Measurements from ENCODE around the gene TRPC3.
"Not testable (repeated sequence)": the region's sequence is repeated elsewhere in the genome, so short reads cannot be mapped to it uniquely, and the experiment has no call there.

TRPC3 gene

GRCh38 chr4:121943941-121944340 lies 7.9 kb downstream of the TRPC3 start:
- no peak for DNase-seq

- no peak for DNase-seq
Measured at GRCh38 chr4:121939690-121940089, 12.2 kb downstream of the TRPC3 start.

GRCh38 chr4:121938282-121939092 lies 13.4 kb downstream of the TRPC3 start:
- no peak for DNase-seq

GRCh38 chr4:121936101-121936500 lies 15.8 kb downstream of the TRPC3 start:
- DNase-seq: no peak

GRCh38 chr4:121934635-121935034 lies 17.2 kb downstream of the TRPC3 start:
- no peak for DNase-seq

- no peak for DNase-seq
Measured at GRCh38 chr4:121932212-121932974, 19.5 kb downstream of the TRPC3 start.

- no peak for DNase-seq
Measured at GRCh38 chr4:121930304-121930703, 21.6 kb downstream of the TRPC3 start.

- no peak for DNase-seq
Measured at GRCh38 chr4:121927948-121928347, 23.9 kb downstream of the TRPC3 start.

GRCh38 chr4:121926490-121926889 lies 25.4 kb downstream of the TRPC3 start:
- not testable (repeated sequence) for DNase-seq

GRCh38 chr4:121923306-121923705 lies 28.6 kb downstream of the TRPC3 start:
- DNase-seq: no peak

- no peak for DNase-seq
Measured at GRCh38 chr4:121913667-121914066, 38.2 kb downstream of the TRPC3 start.

- no peak for DNase-seq
Measured at GRCh38 chr4:121908346-121908745, 43.5 kb downstream of the TRPC3 start.

- peak; percentile 48 for DNase-seq
Measured at GRCh38 chr4:121900132-121900983, 51.5 kb downstream of the TRPC3 start.

- no peak for DNase-seq
Measured at GRCh38 chr4:121898150-121898549, 53.7 kb downstream of the TRPC3 start.

- no peak for DNase-seq
Measured at GRCh38 chr4:121888134-121888533, 63.7 kb downstream of the TRPC3 start.

- no peak for DNase-seq
Measured at GRCh38 chr4:121885115-121885514, 66.7 kb downstream of the TRPC3 start.

GRCh38 chr4:121881158-121881557 lies 70.7 kb downstream of the TRPC3 start:
- no peak for DNase-seq

GRCh38 chr4:121879135-121879534 lies 72.7 kb downstream of the TRPC3 start:
- no peak for DNase-seq

GRCh38 chr4:121877041-121877773 lies 74.7 kb downstream of the TRPC3 start:
- DNase-seq: no peak

- DNase-seq: no peak
Measured at GRCh38 chr4:121876070-121876469, 75.8 kb downstream of the TRPC3 start.

GRCh38 chr4:121875652-121876051 lies 76.2 kb downstream of the TRPC3 start:
- DNase-seq: no peak

GRCh38 chr4:121873604-121874003 lies 78.3 kb downstream of the TRPC3 start:
- no peak for DNase-seq

Measured in RPMI8226 (cell line).